ENCODE results near the gene KRTCAP2.

DNA sequence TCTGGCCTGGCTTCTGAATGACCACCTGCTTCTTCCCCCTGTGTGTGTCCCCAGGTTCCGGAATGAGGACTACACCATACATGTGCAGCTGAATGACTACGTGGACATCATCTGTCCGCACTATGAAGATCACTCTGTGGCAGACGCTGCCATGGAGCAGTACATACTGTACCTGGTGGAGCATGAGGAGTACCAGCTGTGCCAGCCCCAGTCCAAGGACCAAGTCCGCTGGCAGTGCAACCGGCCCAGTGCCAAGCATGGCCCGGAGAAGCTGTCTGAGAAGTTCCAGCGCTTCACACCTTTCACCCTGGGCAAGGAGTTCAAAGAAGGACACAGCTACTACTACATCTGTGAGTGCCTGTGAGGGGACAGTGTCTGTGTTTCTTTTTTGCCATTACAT, 41.8 kb downstream of the KRTCAP2 start:
- TF ChIP-seq, protein P1, sequence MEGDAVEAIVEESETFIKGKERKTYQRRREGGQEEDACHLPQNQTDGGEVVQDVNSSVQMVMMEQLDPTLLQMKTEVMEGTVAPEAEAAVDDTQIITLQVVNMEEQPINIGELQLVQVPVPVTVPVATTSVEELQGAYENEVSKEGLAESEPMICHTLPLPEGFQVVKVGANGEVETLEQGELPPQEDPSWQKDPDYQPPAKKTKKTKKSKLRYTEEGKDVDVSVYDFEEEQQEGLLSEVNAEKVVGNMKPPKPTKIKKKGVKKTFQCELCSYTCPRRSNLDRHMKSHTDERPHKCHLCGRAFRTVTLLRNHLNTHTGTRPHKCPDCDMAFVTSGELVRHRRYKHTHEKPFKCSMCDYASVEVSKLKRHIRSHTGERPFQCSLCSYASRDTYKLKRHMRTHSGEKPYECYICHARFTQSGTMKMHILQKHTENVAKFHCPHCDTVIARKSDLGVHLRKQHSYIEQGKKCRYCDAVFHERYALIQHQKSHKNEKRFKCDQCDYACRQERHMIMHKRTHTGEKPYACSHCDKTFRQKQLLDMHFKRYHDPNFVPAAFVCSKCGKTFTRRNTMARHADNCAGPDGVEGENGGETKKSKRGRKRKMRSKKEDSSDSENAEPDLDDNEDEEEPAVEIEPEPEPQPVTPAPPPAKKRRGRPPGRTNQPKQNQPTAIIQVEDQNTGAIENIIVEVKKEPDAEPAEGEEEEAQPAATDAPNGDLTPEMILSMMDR (IDR thresholded peaks at IDR 0.05), result no peak
- no peak for TF ChIP-seq POLR2A (IDR thresholded peaks at IDR 0.05)

Data from esophagus squamous epithelium (tissue), 4 donors.